ENCODE measurements around the gene METTL14. TPM values are rescaled to one million over a fixed set of nuclear protein-coding genes. Genes with fewer than 3 reads are reported as not detected.

The METTL14 gene
- total RNA-seq, 1 experiment from 2014 or later: 53.8 TPM

GRCh38 chr4:118711052-118711451 is 25.9 kb downstream of the METTL14 start:
- intact Hi-C loops (cut with micrococcal nuclease): no loop called here

GRCh38 chr4:118712872-118713271 is 27.7 kb downstream of the METTL14 start:
- H3K4me2 ChIP-seq (ENCODE audit: low read length): no peak overlapping the region
- no peaks in the 10 kb centered on the region for H3K79me2 ChIP-seq (ENCODE audit: insufficient read depth, low read length)
- intact Hi-C loops (cut with micrococcal nuclease): no loop called here
- H3K9me3 ChIP-seq (ENCODE audit: control insufficient read depth in 1 of 2, insufficient read depth in 1 of 2, low read depth in 1 of 2, low read length in 2 of 2): no peaks in the 10 kb centered on the region
- no peak overlapping the region for H3K9ac ChIP-seq (ENCODE audit: low read length)
- H3K27ac ChIP-seq (ENCODE audit: low read depth, low read length): no peak overlapping the region
- TF ChIP-seq ATF3 (IDR thresholded peaks at IDR 0.05) (no peak), ZFX (IDR thresholded peaks at IDR 0.05) (no peak), RAD21 (IDR thresholded peaks at IDR 0.05; ENCODE audit: low read depth) (no peak), ZNF274 (IDR thresholded peaks at IDR 0.05; ENCODE audit: low read depth, low read length) (no peak)
- H4K20me1 ChIP-seq (ENCODE audit: insufficient read depth): no peaks in the 10 kb centered on the region
- no peak overlapping the region for H2AFZ ChIP-seq (ENCODE audit: low read depth, low read length, poor library complexity, severe bottlenecking)
- H3K4me3 ChIP-seq (replicated peaks in 1 of 2; ENCODE audit: low read depth in 1 of 2, low read length in 2 of 2): no peak overlapping the region
- H3K4me1 ChIP-seq (ENCODE audit: control insufficient read depth in 1 of 2, insufficient read depth in 2 of 2, low read length in 2 of 2): no peaks in the 10 kb centered on the region
- peaks cover 7 to 25% of the 10 kb centered on the region in 2 experiments; a peak in 3 of 4 replicates for H3K36me3 ChIP-seq (ENCODE audit: control insufficient read depth in 1 of 2, insufficient read depth in 2 of 2, low read length in 2 of 2)
- ATAC-seq: no peak
- RAD21 ChIA-PET (ENCODE audit: low non-redundant PET in 1 of 2, low total read pairs in 2 of 2, uncharacterized antibody in 2 of 2, unreplicated experiment in 2 of 2): no interaction called here
- H3K9me2 ChIP-seq (ENCODE audit: insufficient read depth): no peaks in the 10 kb centered on the region
- POLR2A ChIA-PET: interaction anchor here (0.6 kb wide), 1 partner anchor 23 kb away, joined by 3 read pairs; no protein-coding TSS in a partner anchor
- no peaks in the 10 kb centered on the region for H3K27me3 ChIP-seq (ENCODE audit: insufficient read depth, low read length)
- CTCF ChIA-PET: no interaction called here
- no TSS peak for BruUV-seq (replicated peaks)
- no peak for DNase-seq (ENCODE audit: low read depth, low spot score)

More at GRCh38 chr4:118711052-118711451, 25.9 kb downstream of the METTL14 start:
- ChIA-PET CTCF (no interaction called here), POLR2A (no interaction called here), RAD21 (ENCODE audit: low non-redundant PET in 1 of 2, low total read pairs in 2 of 2, uncharacterized antibody in 2 of 2, unreplicated experiment in 2 of 2) (no interaction called here)
- H3K9me2 ChIP-seq (ENCODE audit: insufficient read depth): no peaks in the 10 kb centered on the region
- no peak overlapping the region for H2AFZ ChIP-seq (ENCODE audit: low read depth, low read length, poor library complexity, severe bottlenecking)
- no peaks in the 10 kb centered on the region for H3K4me1 ChIP-seq (ENCODE audit: control insufficient read depth in 1 of 2, insufficient read depth in 2 of 2, low read length in 2 of 2)
- no peak for TF ChIP-seq POLR2AphosphoS5 (IDR thresholded peaks at IDR 0.05; ENCODE audit: low read depth, low read length)
- no peaks in the 10 kb centered on the region for H4K20me1 ChIP-seq (ENCODE audit: insufficient read depth)
- H3K9me3 ChIP-seq (ENCODE audit: control insufficient read depth in 1 of 2, insufficient read depth in 1 of 2, low read depth in 1 of 2, low read length in 2 of 2): no peaks in the 10 kb centered on the region
- no peak overlapping the region for H3K4me2 ChIP-seq (ENCODE audit: low read length)
- H3K27me3 ChIP-seq (ENCODE audit: insufficient read depth, low read length): no peaks in the 10 kb centered on the region
- DNase-seq (ENCODE audit: low read depth, low spot score) (no peak), ATAC-seq (no peak)
- BruUV-seq (replicated peaks): TSS peak; percentile 13
- H3K27ac ChIP-seq (ENCODE audit: low read depth, low read length): no peak overlapping the region
- no peak overlapping the region for H3K4me3 ChIP-seq (replicated peaks in 1 of 2; ENCODE audit: low read depth in 1 of 2, low read length in 2 of 2)
- H3K79me2 ChIP-seq (ENCODE audit: insufficient read depth, low read length): 0 out of 2 replicates have a peak, but pooled peaks cover 5% of the 10 kb centered on the region
- H3K9ac ChIP-seq (ENCODE audit: low read length): no peak overlapping the region
- H3K36me3 ChIP-seq (ENCODE audit: control insufficient read depth in 1 of 2, insufficient read depth in 2 of 2, low read length in 2 of 2): peaks cover 13 to 28% of the 10 kb centered on the region in 2 experiments

All from HCT116 (cell line).